Measurements from ENCODE around the gene NCR3LG1.

Gene NCR3LG1

GRCh38 chr11:17389211-17389956, 37.8 kb downstream of the NCR3LG1 start:
- DNase-seq = peak; percentile 33 to 89 (median 76)
- intact Hi-C loops (cut with DNase I) = no loop called here

GRCh38 chr11:17389957-17390649, 38.5 kb downstream of the NCR3LG1 start:
- peak in 1 of 42 donors; percentile 5 for DNase-seq
- intact Hi-C loops (cut with DNase I) = no loop called here

- intact Hi-C loops (cut with DNase I) = no loop called here
- no peak for DNase-seq
Measured at GRCh38 chr11:17391493-17392355, 40.1 kb downstream of the NCR3LG1 start.

- DNase-seq = no peak
- intact Hi-C loops (cut with DNase I) = no loop called here
Measured at GRCh38 chr11:17392872-17393271, 41.3 kb downstream of the NCR3LG1 start.

- intact Hi-C loops (cut with DNase I) = no loop called here
- no peak for DNase-seq
Measured at GRCh38 chr11:17393472-17393871, 41.9 kb downstream of the NCR3LG1 start.

GRCh38 chr11:17394743-17395390, 43.3 kb downstream of the NCR3LG1 start:
- no peak for DNase-seq
- intact Hi-C loops (cut with DNase I) = no loop called here

GRCh38 chr11:17395554-17395961, 44.0 kb downstream of the NCR3LG1 start:
- no peak for DNase-seq
- intact Hi-C loops (cut with DNase I) = no loop called here

GRCh38 chr11:17395978-17396377, 44.4 kb downstream of the NCR3LG1 start:
- intact Hi-C loops (cut with DNase I) = no loop called here
- no peak for DNase-seq

- intact Hi-C loops (cut with DNase I) = no loop called here
- DNase-seq = no peak
Measured at GRCh38 chr11:17396598-17397310, 45.2 kb downstream of the NCR3LG1 start.

- intact Hi-C loops (cut with DNase I) = no loop called here
- no peak for DNase-seq
Measured at GRCh38 chr11:17397311-17398002, 45.9 kb downstream of the NCR3LG1 start.

- no peak for DNase-seq
- intact Hi-C loops (cut with DNase I) = no loop called here
Measured at GRCh38 chr11:17399236-17399635, 47.6 kb downstream of the NCR3LG1 start.

GRCh38 chr11:17400048-17400775, 48.6 kb downstream of the NCR3LG1 start:
- intact Hi-C loops (cut with DNase I) = no loop called here
- DNase-seq = peak in 2 of 42 donors; percentile 30 to 50

GRCh38 chr11:17401316-17401715, 49.7 kb downstream of the NCR3LG1 start:
- intact Hi-C loops (cut with DNase I) = no loop called here
- no peak for DNase-seq

GRCh38 chr11:17401841-17402240, 50.2 kb downstream of the NCR3LG1 start:
- DNase-seq = no peak
- intact Hi-C loops (cut with DNase I) = no loop called here

- intact Hi-C loops (cut with DNase I) = no loop called here
- no peak for DNase-seq
Measured at GRCh38 chr11:17402486-17402885, 50.9 kb downstream of the NCR3LG1 start.

- no peak for DNase-seq
Measured at GRCh38 chr11:17403980-17404759, 52.6 kb downstream of the NCR3LG1 start.

More at GRCh38 chr11:17403980-17404759, 52.6 kb downstream of the NCR3LG1 start:
- intact Hi-C loops (cut with DNase I) = no loop called here

All from head of caudate nucleus (tissue), 42 donors.